Measurements from ENCODE around the gene RPL22.

RPL22 gene

GRCh38 chr1:6212193-6212959 is 13.0 kb upstream of the RPL22 start:
- Histone ChIP-seq H3K27ac (ENCODE audit: low read depth, low read length) (no peak overlapping the region), H3K4me1 (ENCODE audit: control insufficient read depth in 5 of 5, insufficient read depth in 5 of 5, low read length in 5 of 5) (peaks cover 2 to 24% (median 15%) of the 10 kb centered on the region in 5 donors), H3K9me3 (ENCODE audit: control insufficient read depth in 5 of 5, low read length in 5 of 5) (no peaks in the 10 kb centered on the region), H3K36me3 (ENCODE audit: control insufficient read depth in 5 of 5, insufficient read depth in 5 of 5, low read length in 5 of 5) (peaks cover 0 to 17% (median 2%) of the 10 kb centered on the region in 5 donors), H3K4me3 (ENCODE audit: low read depth in 1 of 5, low read length in 5 of 5) (no peak overlapping the region), H3K9ac (ENCODE audit: low read length in 5 of 5) (no peak overlapping the region), H3K27me3 (ENCODE audit: control insufficient read depth in 5 of 5, insufficient read depth in 4 of 5, low read length in 5 of 5) (peaks cover 0 to 5% (median 3%) of the 10 kb centered on the region in 5 donors)

GRCh38 chr1:6211731-6212130 is 12.3 kb upstream of the RPL22 start:
- no peaks in the 10 kb centered on the region for H3K9me3 ChIP-seq (ENCODE audit: control insufficient read depth in 5 of 5, low read length in 5 of 5)
- H3K4me1 ChIP-seq (ENCODE audit: control insufficient read depth in 5 of 5, insufficient read depth in 5 of 5, low read length in 5 of 5) = peaks cover 2 to 25% (median 18%) of the 10 kb centered on the region in 5 donors
- H3K4me3 ChIP-seq (ENCODE audit: low read depth in 1 of 5, low read length in 5 of 5) = no peak overlapping the region
- H3K27me3 ChIP-seq (ENCODE audit: control insufficient read depth in 5 of 5, insufficient read depth in 4 of 5, low read length in 5 of 5) = peaks cover 0 to 8% (median 5%) of the 10 kb centered on the region in 5 donors
- H3K27ac ChIP-seq (ENCODE audit: low read depth, low read length) = no peak overlapping the region
- peaks cover 0 to 17% (median 2%) of the 10 kb centered on the region in 5 donors for H3K36me3 ChIP-seq (ENCODE audit: control insufficient read depth in 5 of 5, insufficient read depth in 5 of 5, low read length in 5 of 5)
- H3K9ac ChIP-seq (ENCODE audit: low read length in 5 of 5) = no peak overlapping the region

GRCh38 chr1:6210591-6211355 is 11.4 kb upstream of the RPL22 start:
- Histone ChIP-seq H3K9ac (ENCODE audit: low read length in 5 of 5) (no peak overlapping the region), H3K27me3 (ENCODE audit: control insufficient read depth in 5 of 5, insufficient read depth in 4 of 5, low read length in 5 of 5) (peaks cover 0 to 10% (median 5%) of the 10 kb centered on the region in 5 donors), H3K4me1 (ENCODE audit: control insufficient read depth in 5 of 5, insufficient read depth in 5 of 5, low read length in 5 of 5) (peaks cover 2 to 35% (median 26%) of the 10 kb centered on the region in 5 donors), H3K9me3 (ENCODE audit: control insufficient read depth in 5 of 5, low read length in 5 of 5) (no peaks in the 10 kb centered on the region), H3K36me3 (ENCODE audit: control insufficient read depth in 5 of 5, insufficient read depth in 5 of 5, low read length in 5 of 5) (peaks cover 0 to 10% (median 2%) of the 10 kb centered on the region in 5 donors), H3K27ac (ENCODE audit: low read depth, low read length) (no peak overlapping the region), H3K4me3 (ENCODE audit: low read depth in 1 of 5, low read length in 5 of 5) (no peak overlapping the region)

GRCh38 chr1:6209661-6210580 is 10.5 kb upstream of the RPL22 start:
- Histone ChIP-seq H3K36me3 (ENCODE audit: control insufficient read depth in 5 of 5, insufficient read depth in 5 of 5, low read length in 5 of 5) (peaks cover 0 to 9% (median 2%) of the 10 kb centered on the region in 5 donors), H3K9ac (ENCODE audit: low read length in 5 of 5) (no peak overlapping the region), H3K27me3 (ENCODE audit: control insufficient read depth in 5 of 5, insufficient read depth in 4 of 5, low read length in 5 of 5) (peaks cover 0 to 10% (median 5%) of the 10 kb centered on the region in 5 donors), H3K9me3 (ENCODE audit: control insufficient read depth in 5 of 5, low read length in 5 of 5) (no peaks in the 10 kb centered on the region), H3K4me1 (ENCODE audit: control insufficient read depth in 5 of 5, insufficient read depth in 5 of 5, low read length in 5 of 5) (peaks cover 2 to 44% (median 33%) of the 10 kb centered on the region in 5 donors), H3K4me3 (ENCODE audit: low read depth in 1 of 5, low read length in 5 of 5) (peak overlapping the region in 4 of 5 donors; percentile 57 to 70 (median 62)), H3K27ac (ENCODE audit: low read depth, low read length) (no peak overlapping the region)

- H3K9ac ChIP-seq (ENCODE audit: low read length in 5 of 5) = no peak overlapping the region
- H3K36me3 ChIP-seq (ENCODE audit: control insufficient read depth in 5 of 5, insufficient read depth in 5 of 5, low read length in 5 of 5) = peaks cover 0 to 9% (median 2%) of the 10 kb centered on the region in 5 donors
- H3K9me3 ChIP-seq (ENCODE audit: control insufficient read depth in 5 of 5, low read length in 5 of 5) = no peaks in the 10 kb centered on the region
- peak overlapping the region in 4 of 5 donors; percentile 57 to 70 (median 62) for H3K4me3 ChIP-seq (ENCODE audit: low read depth in 1 of 5, low read length in 5 of 5)
- no peak overlapping the region for H3K27ac ChIP-seq (ENCODE audit: low read depth, low read length)
- H3K4me1 ChIP-seq (ENCODE audit: control insufficient read depth in 5 of 5, insufficient read depth in 5 of 5, low read length in 5 of 5) = peaks cover 2 to 47% (median 37%) of the 10 kb centered on the region in 5 donors
- peaks cover 0 to 10% (median 5%) of the 10 kb centered on the region in 5 donors for H3K27me3 ChIP-seq (ENCODE audit: control insufficient read depth in 5 of 5, insufficient read depth in 4 of 5, low read length in 5 of 5)
These were observed 9.6 kb upstream of the RPL22 start for GRCh38 chr1:6208723-6209660.

GRCh38 chr1:6207921-6208320 is 8.5 kb upstream of the RPL22 start:
- Histone ChIP-seq H3K9me3 (ENCODE audit: control insufficient read depth in 5 of 5, low read length in 5 of 5) (no peaks in the 10 kb centered on the region), H3K9ac (ENCODE audit: low read length in 5 of 5) (no peak overlapping the region), H3K27ac (ENCODE audit: low read depth, low read length) (no peak overlapping the region), H3K4me3 (ENCODE audit: low read depth in 1 of 5, low read length in 5 of 5) (no peak overlapping the region), H3K36me3 (ENCODE audit: control insufficient read depth in 5 of 5, insufficient read depth in 5 of 5, low read length in 5 of 5) (peaks cover 0 to 9% (median 2%) of the 10 kb centered on the region in 5 donors), H3K27me3 (ENCODE audit: control insufficient read depth in 5 of 5, insufficient read depth in 4 of 5, low read length in 5 of 5) (peaks cover 0 to 10% (median 5%) of the 10 kb centered on the region in 5 donors), H3K4me1 (ENCODE audit: control insufficient read depth in 5 of 5, insufficient read depth in 5 of 5, low read length in 5 of 5) (peaks cover 2 to 47% (median 37%) of the 10 kb centered on the region in 5 donors)

- H3K9ac ChIP-seq (ENCODE audit: low read length in 5 of 5) = no peak overlapping the region
- no peaks in the 10 kb centered on the region for H3K9me3 ChIP-seq (ENCODE audit: control insufficient read depth in 5 of 5, low read length in 5 of 5)
- peaks cover 0 to 5% (median 2%) of the 10 kb centered on the region in 5 donors for H3K36me3 ChIP-seq (ENCODE audit: control insufficient read depth in 5 of 5, insufficient read depth in 5 of 5, low read length in 5 of 5)
- H3K27ac ChIP-seq (ENCODE audit: low read depth, low read length) = no peak overlapping the region
- peaks cover 0 to 10% (median 5%) of the 10 kb centered on the region in 5 donors for H3K27me3 ChIP-seq (ENCODE audit: control insufficient read depth in 5 of 5, insufficient read depth in 4 of 5, low read length in 5 of 5)
- H3K4me1 ChIP-seq (ENCODE audit: control insufficient read depth in 5 of 5, insufficient read depth in 5 of 5, low read length in 5 of 5) = peaks cover 2 to 47% (median 37%) of the 10 kb centered on the region in 5 donors
- H3K4me3 ChIP-seq (ENCODE audit: low read depth in 1 of 5, low read length in 5 of 5) = no peak overlapping the region
These were observed 7.9 kb upstream of the RPL22 start for GRCh38 chr1:6207075-6207885.

- peaks cover 2 to 47% (median 37%) of the 10 kb centered on the region in 5 donors for H3K4me1 ChIP-seq (ENCODE audit: control insufficient read depth in 5 of 5, insufficient read depth in 5 of 5, low read length in 5 of 5)
These were observed 7.1 kb upstream of the RPL22 start for GRCh38 chr1:6206520-6206855.

More at GRCh38 chr1:6206520-6206855, 7.1 kb upstream of the RPL22 start:
- no peaks in the 10 kb centered on the region for H3K36me3 ChIP-seq (ENCODE audit: control insufficient read depth in 5 of 5, insufficient read depth in 5 of 5, low read length in 5 of 5)
- H3K9ac ChIP-seq (ENCODE audit: low read length in 5 of 5) = peak overlapping the region in 1 of 5 donors; percentile 64
- no peaks in the 10 kb centered on the region for H3K9me3 ChIP-seq (ENCODE audit: control insufficient read depth in 5 of 5, low read length in 5 of 5)
- peak overlapping the region in 4 of 5 donors; percentile 47 to 69 (median 54) for H3K4me3 ChIP-seq (ENCODE audit: low read depth in 1 of 5, low read length in 5 of 5)
- no peak overlapping the region for H3K27ac ChIP-seq (ENCODE audit: low read depth, low read length)
- H3K27me3 ChIP-seq (ENCODE audit: control insufficient read depth in 5 of 5, insufficient read depth in 4 of 5, low read length in 5 of 5) = peaks cover 0 to 10% (median 5%) of the 10 kb centered on the region in 5 donors
